Measurements from ENCODE around the gene RNF187.

DNA sequence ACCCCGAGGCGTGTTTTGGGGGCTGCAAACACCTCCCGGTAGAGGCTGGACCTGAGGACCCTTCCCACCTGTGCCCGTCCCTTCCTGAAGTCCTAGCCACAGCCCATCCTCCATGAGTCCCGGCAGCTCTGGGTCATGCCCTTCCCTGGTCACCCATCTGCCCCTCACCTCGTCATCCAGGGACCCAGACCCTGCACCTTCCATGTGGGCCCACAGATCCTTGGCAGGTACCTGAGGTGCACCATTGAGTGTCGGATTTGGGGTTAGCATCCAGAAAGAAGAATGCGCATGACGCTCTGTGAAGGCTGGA, 6.8 kb downstream of the RNF187 start:
- TF ChIP-seq, protein P1, sequence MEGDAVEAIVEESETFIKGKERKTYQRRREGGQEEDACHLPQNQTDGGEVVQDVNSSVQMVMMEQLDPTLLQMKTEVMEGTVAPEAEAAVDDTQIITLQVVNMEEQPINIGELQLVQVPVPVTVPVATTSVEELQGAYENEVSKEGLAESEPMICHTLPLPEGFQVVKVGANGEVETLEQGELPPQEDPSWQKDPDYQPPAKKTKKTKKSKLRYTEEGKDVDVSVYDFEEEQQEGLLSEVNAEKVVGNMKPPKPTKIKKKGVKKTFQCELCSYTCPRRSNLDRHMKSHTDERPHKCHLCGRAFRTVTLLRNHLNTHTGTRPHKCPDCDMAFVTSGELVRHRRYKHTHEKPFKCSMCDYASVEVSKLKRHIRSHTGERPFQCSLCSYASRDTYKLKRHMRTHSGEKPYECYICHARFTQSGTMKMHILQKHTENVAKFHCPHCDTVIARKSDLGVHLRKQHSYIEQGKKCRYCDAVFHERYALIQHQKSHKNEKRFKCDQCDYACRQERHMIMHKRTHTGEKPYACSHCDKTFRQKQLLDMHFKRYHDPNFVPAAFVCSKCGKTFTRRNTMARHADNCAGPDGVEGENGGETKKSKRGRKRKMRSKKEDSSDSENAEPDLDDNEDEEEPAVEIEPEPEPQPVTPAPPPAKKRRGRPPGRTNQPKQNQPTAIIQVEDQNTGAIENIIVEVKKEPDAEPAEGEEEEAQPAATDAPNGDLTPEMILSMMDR (IDR thresholded peaks at IDR 0.05) = no peak
- TF ChIP-seq POLR2A (IDR thresholded peaks at IDR 0.05) = no peak
